Measurements from ENCODE around the gene GLOD5.

- TF ChIP-seq BACH1 (IDR thresholded peaks at IDR 0.05; ENCODE audit: low read length) (no peak), HDAC6 (IDR thresholded peaks at IDR 0.05; ENCODE audit: low read depth, low read length) (no peak), POLR2A (IDR thresholded peaks at IDR 0.05; ENCODE audit: control extremely low read depth in 1 of 2, low read depth in 2 of 2, low read length in 2 of 2) (no peak), POLR2AphosphoS5 (IDR thresholded peaks at IDR 0.05; ENCODE audit: low read depth, low read length) (no peak), TBP (IDR thresholded peaks at IDR 0.05; ENCODE audit: low read depth, low read length) (no peak), GTF2F1 (IDR thresholded peaks at IDR 0.05; ENCODE audit: borderline replicate concordance, low read depth, low read length) (no peak), TAF1 (IDR thresholded peaks at IDR 0.05; ENCODE audit: low read depth, low read length) (no peak), EZH2 (IDR thresholded peaks at IDR 0.05; ENCODE audit: low read depth, low read length, severe bottlenecking) (no peak), BCL11A (IDR thresholded peaks at IDR 0.05; ENCODE audit: low read depth in 2 of 2, low read length in 2 of 2) (no peak), CEBPB (IDR thresholded peaks at IDR 0.05; ENCODE audit: low read depth, low read length) (no peak), BRCA1 (IDR thresholded peaks at IDR 0.05; ENCODE audit: low read depth, low read length) (no peak), CBX5 (IDR thresholded peaks at IDR 0.05; ENCODE audit: low read depth, low read length) (no peak), CHD2 (IDR thresholded peaks at IDR 0.05; ENCODE audit: low read length) (no peak)
- TF ChIP-seq, protein P1, sequence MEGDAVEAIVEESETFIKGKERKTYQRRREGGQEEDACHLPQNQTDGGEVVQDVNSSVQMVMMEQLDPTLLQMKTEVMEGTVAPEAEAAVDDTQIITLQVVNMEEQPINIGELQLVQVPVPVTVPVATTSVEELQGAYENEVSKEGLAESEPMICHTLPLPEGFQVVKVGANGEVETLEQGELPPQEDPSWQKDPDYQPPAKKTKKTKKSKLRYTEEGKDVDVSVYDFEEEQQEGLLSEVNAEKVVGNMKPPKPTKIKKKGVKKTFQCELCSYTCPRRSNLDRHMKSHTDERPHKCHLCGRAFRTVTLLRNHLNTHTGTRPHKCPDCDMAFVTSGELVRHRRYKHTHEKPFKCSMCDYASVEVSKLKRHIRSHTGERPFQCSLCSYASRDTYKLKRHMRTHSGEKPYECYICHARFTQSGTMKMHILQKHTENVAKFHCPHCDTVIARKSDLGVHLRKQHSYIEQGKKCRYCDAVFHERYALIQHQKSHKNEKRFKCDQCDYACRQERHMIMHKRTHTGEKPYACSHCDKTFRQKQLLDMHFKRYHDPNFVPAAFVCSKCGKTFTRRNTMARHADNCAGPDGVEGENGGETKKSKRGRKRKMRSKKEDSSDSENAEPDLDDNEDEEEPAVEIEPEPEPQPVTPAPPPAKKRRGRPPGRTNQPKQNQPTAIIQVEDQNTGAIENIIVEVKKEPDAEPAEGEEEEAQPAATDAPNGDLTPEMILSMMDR (IDR thresholded peaks at IDR 0.05; ENCODE audit: control extremely low read depth in 1 of 3, insufficient read depth in 1 of 3, low read depth in 1 of 3, low read length in 3 of 3), result no peak
Observed at GRCh38 chrX:48784726-48785125, 23.2 kb downstream of the GLOD5 start.

All from H1 (cell line).